Chondrocyte (in vitro differentiated cells): Measurements from ENCODE around the gene SULT6B1. TPM values are rescaled to one million over a fixed set of nuclear protein-coding genes. Genes with fewer than 3 reads are reported as not detected.

ENCODE experiments used
- DNase-seq: peaks from one replicate; pipeline ENCODE4 v3.0.0; 2021; ENCODE audit warnings: mixed read lengths, low spot score
- H3K27ac Mint-ChIP-seq: one replicate; pipeline ENCODE4 v1.8.0; 2021; ENCODE audit warnings: mild to moderate bottlenecking, moderate library complexity, mixed read lengths; ENCODE audit not compliant: unreplicated experiment
- H3K27me3 Mint-ChIP-seq: 2 replicates; pipeline ENCODE4 v1.8.0; 2021; ENCODE audit warnings: low read depth, mixed read lengths
- H3K36me3 Mint-ChIP-seq: 2 replicates; pipeline ENCODE4 v1.8.0; 2021; ENCODE audit warnings: low read depth, mixed read lengths
- H3K4me1 Mint-ChIP-seq: 2 replicates; pipeline ENCODE4 v1.8.0; 2021; ENCODE audit warnings: low read depth, mild to moderate bottlenecking, mixed read lengths
- H3K4me3 Mint-ChIP-seq: one replicate; pipeline ENCODE4 v1.8.0; 2021; ENCODE audit warnings: mild to moderate bottlenecking, moderate library complexity, mixed read lengths; ENCODE audit not compliant: unreplicated experiment
- H3K9me3 Mint-ChIP-seq: 2 replicates; pipeline ENCODE4 v1.8.0; 2021; ENCODE audit warnings: low read depth, mixed read lengths
- long read RNA-seq: library from polyadenylated mRNA; stranded (forward); transcript quantifications from one replicate; pipeline ENCODE4 v2.0.0, GENCODE V29; 2021
- total RNA-seq: library from RNA; stranded (reverse); gene quantifications from 3 replicates; pipeline ENCODE4 v1.2.1, GENCODE V29; 2021
- TF ChIP-seq, protein P1 (sequence below): fragments of 200-600 bp; sonication (generic); IDR thresholded peaks from 2 replicates; pipeline ENCODE4 v1.5.0; 2021; ENCODE audit warnings: antibody characterized with exemption, mild to moderate bottlenecking, moderate library complexity

Gene SULT6B1, protein sequence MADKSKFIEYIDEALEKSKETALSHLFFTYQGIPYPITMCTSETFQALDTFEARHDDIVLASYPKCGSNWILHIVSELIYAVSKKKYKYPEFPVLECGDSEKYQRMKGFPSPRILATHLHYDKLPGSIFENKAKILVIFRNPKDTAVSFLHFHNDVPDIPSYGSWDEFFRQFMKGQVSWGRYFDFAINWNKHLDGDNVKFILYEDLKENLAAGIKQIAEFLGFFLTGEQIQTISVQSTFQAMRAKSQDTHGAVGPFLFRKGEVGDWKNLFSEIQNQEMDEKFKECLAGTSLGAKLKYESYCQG
- not detected in 3 replicates for total RNA-seq
- long read RNA-seq: 0 reads

DNA sequence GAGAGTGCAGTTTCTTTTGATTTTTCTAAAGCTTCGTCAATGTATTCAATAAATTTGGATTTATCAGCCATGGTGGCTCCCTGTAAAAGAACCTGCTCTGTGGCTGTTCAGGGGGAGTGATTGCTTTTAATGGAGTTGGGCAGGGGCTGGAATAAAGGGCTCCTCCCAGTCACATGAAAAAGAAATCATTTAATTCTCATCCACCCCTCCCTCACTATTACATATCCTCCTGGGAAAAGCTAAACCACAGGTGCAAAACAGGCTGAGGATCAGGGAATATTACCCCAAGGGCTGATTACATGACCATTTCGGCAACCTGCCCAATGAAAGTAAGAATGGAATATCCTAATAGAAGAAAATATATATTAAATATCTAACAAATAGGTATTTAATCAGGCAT lies at the start of gene SULT6B1:
TSS of gene SULT6B1 (minus strand) at position 101 of the 400 bp plus-strand sequence. CDS start at position 71, 30 bp downstream.
- Mint-ChIP-seq H3K9me3 (no peaks in the 10 kb centered on the region), H3K27me3 (peaks cover 2% of the 10 kb centered on the region), H3K27ac (no peak within 1 kb of the TSS), H3K4me1 (peaks cover 6% of the 10 kb centered on the region), H3K4me3 (no peak within 1 kb of the TSS), H3K36me3 (no peaks in the 10 kb centered on the region)
- TF ChIP-seq, protein P1, sequence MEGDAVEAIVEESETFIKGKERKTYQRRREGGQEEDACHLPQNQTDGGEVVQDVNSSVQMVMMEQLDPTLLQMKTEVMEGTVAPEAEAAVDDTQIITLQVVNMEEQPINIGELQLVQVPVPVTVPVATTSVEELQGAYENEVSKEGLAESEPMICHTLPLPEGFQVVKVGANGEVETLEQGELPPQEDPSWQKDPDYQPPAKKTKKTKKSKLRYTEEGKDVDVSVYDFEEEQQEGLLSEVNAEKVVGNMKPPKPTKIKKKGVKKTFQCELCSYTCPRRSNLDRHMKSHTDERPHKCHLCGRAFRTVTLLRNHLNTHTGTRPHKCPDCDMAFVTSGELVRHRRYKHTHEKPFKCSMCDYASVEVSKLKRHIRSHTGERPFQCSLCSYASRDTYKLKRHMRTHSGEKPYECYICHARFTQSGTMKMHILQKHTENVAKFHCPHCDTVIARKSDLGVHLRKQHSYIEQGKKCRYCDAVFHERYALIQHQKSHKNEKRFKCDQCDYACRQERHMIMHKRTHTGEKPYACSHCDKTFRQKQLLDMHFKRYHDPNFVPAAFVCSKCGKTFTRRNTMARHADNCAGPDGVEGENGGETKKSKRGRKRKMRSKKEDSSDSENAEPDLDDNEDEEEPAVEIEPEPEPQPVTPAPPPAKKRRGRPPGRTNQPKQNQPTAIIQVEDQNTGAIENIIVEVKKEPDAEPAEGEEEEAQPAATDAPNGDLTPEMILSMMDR: no peak
- no peak for DNase-seq

DNA sequence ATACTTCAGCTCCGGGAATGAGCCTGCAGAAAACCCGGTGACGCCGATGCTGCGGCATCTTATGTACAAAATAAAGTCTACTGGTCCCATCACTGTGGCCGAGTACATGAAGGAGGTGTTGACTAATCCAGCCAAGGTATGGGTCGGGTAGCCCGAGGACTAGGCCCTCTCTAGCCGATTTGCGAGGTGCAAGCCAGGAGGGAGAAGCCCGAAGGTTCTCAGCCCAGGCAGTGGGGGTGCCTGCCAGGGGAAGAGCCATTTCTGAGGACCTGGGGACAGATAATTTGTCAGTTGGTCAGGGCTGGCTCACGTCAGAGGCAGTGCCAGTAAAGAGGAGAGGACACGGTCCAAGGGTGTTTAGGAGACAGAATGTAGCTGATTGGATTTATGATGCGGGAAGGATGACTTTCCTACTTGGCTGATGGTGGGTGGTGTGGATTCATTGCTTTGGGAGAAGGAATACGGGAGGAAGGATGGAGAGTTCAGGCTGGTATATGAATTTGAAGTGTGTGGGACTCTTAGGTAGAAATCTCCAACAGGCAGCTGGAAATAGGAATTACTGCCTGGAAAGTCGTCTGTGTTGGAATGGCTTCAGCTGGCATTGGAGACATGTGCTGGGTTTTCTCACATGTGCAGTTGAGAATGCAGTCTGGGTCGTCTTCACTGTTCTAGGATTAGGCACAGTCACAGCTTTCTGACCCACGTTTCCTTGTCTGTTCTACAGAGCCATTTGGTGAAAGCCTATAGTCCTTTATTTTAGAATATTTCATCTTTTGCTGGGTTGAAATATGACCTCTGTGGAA lies 43.9 kb upstream of the SULT6B1 start:
- H3K4me1 Mint-ChIP-seq: peaks cover 5% of the 10 kb centered on the region
- DNase-seq: no peak
- TF ChIP-seq, protein P1: no peak
- H3K4me3 Mint-ChIP-seq: no peak overlapping the region
- H3K27me3 Mint-ChIP-seq: no peaks in the 10 kb centered on the region
- H3K27ac Mint-ChIP-seq: no peak overlapping the region
- peaks cover 6% of the 10 kb centered on the region for H3K36me3 Mint-ChIP-seq
- no peaks in the 10 kb centered on the region for H3K9me3 Mint-ChIP-seq

DNA sequence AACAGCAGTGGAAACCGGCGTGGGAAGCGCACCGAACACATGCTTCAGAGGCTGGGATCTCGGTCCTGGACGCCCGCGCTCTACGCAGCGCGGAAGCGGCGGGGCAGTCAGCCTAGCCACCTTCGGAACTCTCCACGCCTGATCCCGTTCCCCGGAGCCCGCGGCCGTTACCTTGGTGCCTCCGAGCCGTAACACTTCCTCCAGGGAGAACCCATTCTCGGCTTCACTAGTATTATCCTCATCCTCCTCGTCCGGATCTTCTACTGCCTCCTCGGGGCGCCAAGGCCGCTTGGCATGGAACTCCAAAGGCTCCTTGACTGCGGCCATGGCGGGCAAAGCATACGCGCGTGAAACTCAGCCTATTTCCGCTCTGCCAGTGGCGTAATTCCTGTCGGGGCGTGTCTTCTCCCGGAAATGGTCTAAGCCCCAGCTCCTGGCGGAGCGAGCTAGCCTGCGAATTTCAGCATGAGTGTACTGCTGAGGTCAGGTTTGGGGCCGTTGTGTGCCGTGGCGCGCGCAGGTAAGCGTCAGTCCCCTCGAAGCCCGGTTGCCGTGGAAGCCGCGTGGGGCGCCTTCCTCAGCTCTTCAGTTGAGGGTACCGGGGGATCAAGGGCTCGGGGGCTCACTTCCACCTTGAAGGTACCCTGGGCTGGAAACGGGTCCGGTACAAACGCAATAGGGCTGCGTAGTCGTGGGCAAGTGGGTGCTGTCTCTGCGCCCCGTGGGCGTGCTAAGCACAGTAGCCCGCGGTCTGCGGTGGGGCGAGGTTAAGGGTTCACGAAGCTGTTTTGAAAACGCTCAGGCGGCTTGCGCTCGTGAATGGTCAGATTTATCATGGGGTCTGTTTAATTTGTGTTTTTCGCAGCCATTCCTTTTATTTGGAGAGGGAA lies 43.0 kb upstream of the SULT6B1 start, which contains the start of the genes CEBPZ and NDUFAF7:
TSS of gene CEBPZ (minus strand) at position 356 of the 890 bp plus-strand sequence. CDS start at position 327, 29 bp downstream.
TSS of gene NDUFAF7 (plus strand) at position 418 of the 890 bp plus-strand sequence. CDS start at position 466, 48 bp downstream.
- Mint-ChIP-seq H3K36me3 (peaks cover 10% of the 10 kb centered on the region), H3K9me3 (no peaks in the 10 kb centered on the region), H3K27ac (no peak within 1 kb of the TSS), H3K4me1 (peaks cover 5% of the 10 kb centered on the region), H3K4me3 (no peak within 1 kb of the TSS), H3K27me3 (no peaks in the 10 kb centered on the region)
- TF ChIP-seq, protein P1: peak; percentile 35
- peak; percentile 90 for DNase-seq

DNA sequence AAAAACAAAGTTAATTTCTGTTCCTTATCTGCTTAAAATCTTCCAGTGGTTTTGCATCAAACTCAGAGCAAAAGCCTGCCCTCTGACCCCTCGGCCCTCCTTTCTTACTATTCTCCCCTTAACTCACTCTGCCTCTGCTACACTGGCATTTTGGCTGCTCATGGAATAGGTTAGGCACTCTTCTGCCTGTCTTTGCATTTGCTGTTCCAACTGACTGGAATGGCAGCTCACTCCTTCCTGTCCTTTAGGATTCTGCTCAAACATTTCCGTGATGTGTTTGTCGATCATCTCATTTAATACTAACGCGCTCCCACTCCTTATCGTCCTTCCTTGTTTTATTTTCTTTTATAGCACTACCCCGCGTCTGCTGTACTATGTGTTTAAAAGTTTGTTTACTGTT lies 42.1 kb upstream of the SULT6B1 start:
- Mint-ChIP-seq H3K27me3 (no peaks in the 10 kb centered on the region), H3K9me3 (no peaks in the 10 kb centered on the region), H3K27ac (no peak overlapping the region), H3K36me3 (peaks cover 6% of the 10 kb centered on the region), H3K4me3 (no peak overlapping the region), H3K4me1 (peaks cover 8% of the 10 kb centered on the region)
- no peak for DNase-seq
- TF ChIP-seq, protein P1: no peak
